NK-92 (cell line): Measurements from ENCODE around the gene BMP8A.
"Not testable (repeated sequence)": the region's sequence is repeated elsewhere in the genome, so short reads cannot be mapped to it uniquely, and the experiment has no call there.

Experiments used
- DNase-seq: peaks from one replicate; lab custom pipeline; 2025; ENCODE audit not compliant: unreplicated experiment; lab: John Stamatoyannopoulos, UW

Gene BMP8A

GRCh38 chr1:39481289-39481688 is 10.1 kb upstream of the BMP8A start:
- DNase-seq: no peak

DNA sequence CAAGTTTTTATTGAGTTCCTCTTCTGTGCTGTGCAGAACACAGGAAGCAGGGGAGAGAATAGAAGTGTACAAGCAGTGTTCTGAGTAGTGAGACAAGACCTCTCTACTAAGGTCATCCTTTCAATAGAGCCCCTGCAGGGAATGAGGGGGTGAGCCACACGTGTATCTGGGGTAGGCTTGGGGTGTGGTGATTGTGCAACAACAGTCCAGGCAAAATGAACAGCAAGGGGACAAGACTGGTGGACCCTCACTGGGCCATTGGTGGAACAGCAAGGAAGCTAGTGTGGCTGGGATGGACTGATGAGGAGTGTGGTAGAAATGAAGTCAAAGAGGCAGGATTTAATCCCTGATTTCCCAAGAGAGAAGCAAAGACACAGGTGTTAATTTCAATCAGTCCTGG is 8.2 kb upstream of the BMP8A start:
- DNase-seq: no peak

DNA sequence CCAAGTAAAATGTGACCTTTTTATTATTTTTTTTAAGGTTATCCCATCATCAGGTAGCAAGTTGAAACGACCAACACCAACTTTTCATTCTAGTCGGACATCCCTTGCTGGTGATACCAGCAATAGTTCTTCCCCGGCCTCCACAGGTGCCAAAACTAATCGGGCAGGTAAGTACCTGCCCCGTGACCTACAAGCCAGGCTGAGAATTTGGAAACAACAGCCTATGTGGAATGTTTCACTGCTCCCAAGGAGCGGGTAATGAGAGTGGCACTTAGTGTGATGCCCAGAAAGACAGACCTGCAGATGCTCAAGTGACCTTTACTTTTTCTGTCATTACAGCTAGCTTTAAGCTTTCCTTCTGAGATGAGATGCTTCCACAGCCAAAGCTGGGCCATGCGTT is 6.9 kb upstream of the BMP8A start:
- no peak for DNase-seq

DNA sequence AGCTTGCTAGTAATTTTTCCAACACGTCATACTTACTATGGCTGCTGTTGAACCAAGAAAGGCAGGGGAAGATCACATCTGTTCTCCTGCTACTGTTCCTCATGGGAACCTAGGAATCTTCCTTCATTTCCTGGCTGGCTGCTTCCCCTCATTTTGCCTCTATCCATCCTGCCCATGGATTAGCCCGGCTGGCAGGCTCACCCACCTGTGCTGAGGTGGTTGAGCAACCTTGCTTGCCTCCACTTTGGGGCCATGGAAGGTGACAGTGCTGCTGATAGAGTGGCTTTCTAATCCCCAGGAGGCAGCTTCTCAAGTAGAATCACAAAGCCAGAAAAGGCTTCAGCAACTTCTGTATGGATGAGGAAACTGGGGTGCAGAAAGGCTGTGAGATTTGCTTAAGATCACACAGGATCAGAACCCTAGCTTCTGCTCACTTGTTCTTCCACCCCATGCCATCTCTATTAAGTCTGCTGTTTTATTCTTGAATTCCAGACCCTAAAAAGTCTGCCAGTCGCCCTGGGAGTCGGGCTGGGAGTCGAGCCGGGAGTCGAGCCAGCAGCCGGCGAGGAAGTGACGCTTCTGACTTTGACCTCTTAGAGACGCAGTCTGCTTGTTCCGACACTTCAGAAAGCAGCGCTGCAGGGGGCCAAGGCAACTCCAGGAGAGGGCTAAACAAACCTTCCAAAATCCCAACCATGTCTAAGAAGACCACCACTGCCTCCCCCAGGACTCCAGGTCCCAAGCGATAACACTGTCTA is 6.2 kb upstream of the BMP8A start:
- DNase-seq: no peak

DNA sequence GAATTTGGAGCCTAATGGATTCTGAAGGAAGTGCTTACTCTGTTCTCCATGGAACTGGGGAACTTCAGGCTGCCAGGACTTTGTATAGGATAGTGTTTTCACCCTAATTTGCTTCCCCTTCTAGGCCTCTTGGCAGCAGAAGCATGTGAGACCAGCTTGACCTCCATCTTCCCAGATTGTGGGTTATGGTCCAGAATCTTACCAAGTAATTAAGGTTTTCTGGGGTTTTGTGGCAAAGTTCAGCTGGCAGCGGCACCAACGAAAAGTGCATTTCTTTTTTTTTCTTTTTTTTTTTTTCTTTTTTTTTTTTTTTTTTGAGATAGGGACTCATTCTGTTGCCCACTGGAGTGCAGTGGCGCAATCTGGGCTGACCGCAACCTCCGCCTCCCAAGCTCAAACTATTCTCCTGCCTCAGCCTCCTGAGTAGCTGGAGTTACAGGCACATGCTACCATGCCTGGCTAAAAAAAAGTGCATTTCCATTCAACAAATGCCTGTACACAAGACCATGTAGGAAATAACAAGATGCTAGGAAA is 3.4 kb upstream of the BMP8A start:
- no peak for DNase-seq

DNA sequence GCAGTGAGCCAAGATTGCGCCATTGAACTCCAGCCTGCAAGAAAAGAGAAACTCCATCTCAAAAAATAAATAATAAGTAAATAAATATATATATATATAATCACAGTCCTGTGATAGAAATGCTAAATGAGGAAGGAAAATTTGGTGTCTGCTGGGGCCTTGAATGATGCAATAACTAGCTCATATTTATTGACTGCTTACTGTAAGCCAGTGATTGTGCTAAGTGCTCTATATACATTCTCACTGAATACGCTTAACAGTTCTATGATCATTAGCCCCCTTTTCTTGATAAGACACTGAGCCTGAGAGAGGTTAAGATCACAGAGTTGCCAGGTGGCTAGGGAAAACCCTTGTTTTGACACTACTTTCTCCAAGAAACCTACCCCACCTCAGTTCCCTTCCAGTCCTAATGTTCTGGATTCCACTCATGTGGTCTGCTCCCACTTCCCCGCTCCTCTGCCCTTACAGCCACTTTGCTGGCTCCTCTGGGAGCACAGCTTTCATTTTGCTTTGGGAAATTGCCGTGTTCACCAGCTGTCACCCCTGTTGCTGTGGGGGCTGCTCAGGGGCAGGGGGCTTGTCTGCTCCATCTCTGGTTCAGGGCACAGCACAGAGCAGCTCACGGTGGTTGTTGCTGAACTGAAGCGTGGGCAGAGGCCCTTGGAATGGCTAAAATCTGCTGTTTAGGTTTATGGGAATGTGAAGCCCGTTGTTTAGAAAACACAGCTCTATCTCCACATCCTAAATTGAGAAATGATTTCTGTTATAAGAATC is 2.5 kb upstream of the BMP8A start:
- no peak for DNase-seq

DNA sequence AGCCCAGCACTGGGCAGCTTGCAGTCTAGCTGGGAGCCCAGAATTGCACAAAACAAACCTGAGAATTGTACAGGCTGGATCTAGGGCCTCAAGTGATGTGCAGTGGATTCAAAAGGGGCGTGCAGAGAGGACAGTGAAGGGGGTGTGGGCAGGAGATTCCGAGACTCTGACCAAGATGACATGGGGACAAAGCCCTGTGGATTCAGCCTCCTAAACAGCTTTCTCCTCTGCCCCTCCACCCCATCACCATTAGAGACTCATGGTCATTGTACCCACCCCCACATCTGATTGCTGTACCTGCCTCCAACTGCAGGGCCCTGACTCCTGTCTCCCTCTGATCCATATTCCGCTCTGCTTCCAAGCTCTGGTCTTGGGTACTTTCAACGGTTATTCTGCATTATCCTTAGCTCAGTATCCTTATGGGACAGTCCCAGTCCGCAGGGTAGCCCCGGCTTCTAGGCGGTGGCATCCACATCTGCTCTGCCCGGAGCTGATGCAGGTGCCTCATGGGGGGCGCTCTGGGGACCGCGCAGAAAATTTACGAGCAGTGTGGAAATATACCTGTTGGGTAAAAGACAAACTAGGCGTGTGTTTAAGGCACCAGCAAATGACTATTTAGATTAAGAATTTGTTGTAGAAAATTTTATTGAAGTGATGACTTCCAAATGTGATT is 1.7 kb upstream of the BMP8A start:
- DNase-seq: no peak

GRCh38 chr1:39490596-39491145 is 765 bp upstream of the BMP8A start:
- DNase-seq: no peak

- DNase-seq: not testable (repeated sequence)
These were observed 944 bp downstream of the BMP8A start for GRCh38 chr1:39492118-39493042.

GRCh38 chr1:39493043-39493810 is 1.8 kb downstream of the BMP8A start:
- DNase-seq: not testable (repeated sequence)

DNA sequence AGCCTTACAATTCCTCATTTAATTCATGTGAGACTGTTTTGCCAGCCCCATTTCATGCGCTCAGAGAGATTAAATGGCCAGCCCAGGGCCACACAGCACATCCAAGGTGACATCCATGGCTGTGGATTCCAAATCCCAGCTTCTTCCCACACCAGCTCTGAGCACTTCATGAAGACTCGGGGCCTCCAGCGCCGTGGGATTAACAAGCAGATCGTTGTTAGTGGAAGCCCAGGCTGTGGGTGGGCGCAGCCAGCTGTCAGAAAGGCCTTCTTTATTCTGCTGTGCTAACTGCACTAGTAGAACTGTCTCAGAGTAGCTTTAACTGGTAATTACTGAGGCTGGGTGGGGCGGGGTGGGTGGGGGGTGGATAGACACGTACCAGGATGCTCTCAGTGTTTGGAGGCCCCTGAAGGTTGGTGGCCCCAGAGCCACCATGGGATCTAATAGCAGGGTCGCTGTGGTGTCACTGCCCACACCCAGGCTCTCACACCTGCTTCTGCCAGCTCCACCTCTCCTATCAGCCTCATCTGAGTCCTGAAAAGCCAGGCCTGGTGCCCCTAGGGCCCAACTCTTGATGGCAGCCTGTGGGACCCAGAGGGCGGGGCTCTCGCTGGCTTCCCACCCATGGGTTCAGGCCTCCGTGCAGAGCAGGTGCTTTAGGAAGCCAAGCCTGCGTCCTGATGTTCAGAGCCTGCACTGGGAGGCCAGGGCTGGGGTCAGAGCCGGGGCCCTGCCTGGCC is 3.4 kb downstream of the BMP8A start:
- no peak for DNase-seq

GRCh38 chr1:39496520-39496919 is 5.1 kb downstream of the BMP8A start:
- DNase-seq: not testable (repeated sequence)

DNA sequence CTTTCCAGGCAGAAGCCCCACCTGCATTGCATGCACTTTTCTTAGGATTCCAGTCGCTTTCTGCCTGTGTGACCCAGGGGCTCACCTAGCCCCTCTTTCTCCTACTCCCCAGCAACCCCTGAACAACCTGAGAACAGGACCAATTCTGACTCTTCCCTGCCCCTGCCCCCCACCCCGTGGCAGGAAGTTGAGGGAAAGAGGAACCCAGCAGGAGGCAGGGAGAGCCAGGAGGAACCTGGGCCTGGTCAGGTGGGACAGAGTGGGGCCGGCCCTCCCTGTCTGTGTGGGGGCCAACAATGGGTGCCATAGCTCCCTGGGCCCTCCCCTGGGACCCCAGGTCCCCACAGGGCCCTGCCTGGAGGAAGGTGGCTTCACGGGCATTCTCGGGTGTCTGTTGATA is 6.1 kb downstream of the BMP8A start:
- DNase-seq: no peak

- DNase-seq: not testable (repeated sequence)
These were observed 6.8 kb downstream of the BMP8A start for GRCh38 chr1:39498096-39498710.

DNA sequence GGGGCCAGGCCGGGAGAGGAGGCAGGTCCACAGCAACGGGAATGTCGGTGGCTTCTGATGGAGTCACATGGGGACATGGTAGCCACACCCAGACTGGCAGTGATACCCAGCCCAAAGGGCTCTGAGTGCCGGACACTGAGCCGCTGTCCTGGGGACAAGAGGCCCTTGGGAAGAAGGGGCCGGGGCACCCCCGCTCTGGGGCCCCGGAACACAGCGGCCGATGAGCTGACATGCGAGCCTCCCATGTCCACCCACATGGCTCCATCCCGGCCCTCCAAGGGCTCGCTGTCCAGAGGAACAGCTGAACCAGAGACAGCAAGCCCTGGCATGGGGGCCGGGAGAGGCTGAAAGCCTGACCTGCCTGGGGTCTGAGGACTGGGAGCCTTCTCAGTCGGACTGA is 7.4 kb downstream of the BMP8A start:
- not testable (repeated sequence) for DNase-seq

DNA sequence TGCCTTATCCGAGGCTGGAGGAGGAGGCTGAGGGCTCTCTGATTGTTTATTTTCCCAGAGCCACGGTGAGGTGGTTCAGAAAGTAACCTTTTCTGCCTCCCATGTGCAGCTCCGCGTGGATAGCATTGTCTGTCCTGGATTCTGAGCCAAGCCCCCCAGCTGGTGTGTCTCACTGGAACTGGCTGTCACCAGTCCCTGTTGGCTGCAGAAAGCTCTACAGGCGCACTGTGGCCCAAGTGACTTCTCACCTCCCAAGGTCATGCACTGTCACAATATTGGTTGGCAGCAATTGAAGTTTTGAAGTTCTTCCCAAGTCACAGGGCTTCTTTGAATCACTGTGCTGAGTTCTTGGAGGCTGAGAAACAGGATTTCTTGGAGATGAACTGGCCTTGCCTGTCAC is 8.2 kb downstream of the BMP8A start:
- DNase-seq: no peak

DNA sequence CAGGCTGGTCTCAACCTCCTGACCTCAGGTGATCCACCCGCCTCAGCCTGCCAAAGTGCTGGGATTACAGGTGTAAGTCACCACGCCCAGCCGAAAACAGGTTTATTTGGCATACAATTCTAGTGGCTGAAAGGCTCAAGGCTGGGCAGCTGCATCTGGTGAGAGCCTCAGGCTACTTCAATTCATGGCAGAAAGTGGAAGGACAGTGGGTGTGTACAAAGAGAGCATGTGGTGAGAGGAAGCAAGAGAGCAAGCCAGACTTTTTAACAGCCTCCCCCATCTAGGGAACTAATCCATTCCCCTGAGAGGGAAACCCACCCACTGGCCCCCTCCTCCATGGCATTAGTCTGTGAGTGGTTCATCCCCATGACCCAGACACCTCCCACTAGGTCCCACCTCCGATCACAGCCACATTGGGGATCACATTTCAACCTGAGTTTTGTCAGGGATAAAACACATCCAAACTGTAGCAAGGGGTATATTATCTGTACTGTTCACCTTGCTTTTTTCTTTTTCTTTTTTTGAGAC is 9.5 kb downstream of the BMP8A start:
- DNase-seq: no peak

GRCh38 chr1:39501666-39502065 is 10.2 kb downstream of the BMP8A start:
- no peak for DNase-seq
